WERI-Rb-1 (cell line): Measurements from ENCODE around the gene CD81.

Source experiments
- DNase-seq: peaks from one replicate; pipeline ENCODE4 v3.0.0-alpha.2; 2020
- H3K27ac ChIP-seq: fragments of 250-450 bp; sonication (Bioruptor Pico); 2 replicates; pipeline ENCODE4 v1.5.1; 2020; ENCODE audit warnings: mild to moderate bottlenecking, moderate library complexity
- H3K27me3 ChIP-seq: fragments of 250-450 bp; sonication (Bioruptor Pico); 2 replicates; pipeline ENCODE4 v1.5.1; 2021; ENCODE audit warnings: mild to moderate bottlenecking, low read depth, moderate library complexity; ENCODE audit not compliant: insufficient read depth, severe bottlenecking
- H3K36me3 ChIP-seq: fragments of 250-450 bp; sonication (Bioruptor Pico); 2 replicates; pipeline ENCODE4 v1.5.1; 2020; ENCODE audit warnings: mild to moderate bottlenecking, moderate library complexity
- H3K4me3 ChIP-seq: 2 replicates; pipeline ENCODE4 v1.5.1; 2011; ENCODE audit warnings: low read depth, mild to moderate bottlenecking, control low read depth, low read length
- H3K9me3 ChIP-seq: fragments of 250-450 bp; sonication (Bioruptor Pico); 2 replicates; pipeline ENCODE4 v1.5.1; 2021; ENCODE audit warnings: mild to moderate bottlenecking, moderate library complexity; ENCODE audit not compliant: severe bottlenecking
- TF ChIP-seq, protein P1 (sequence below): IDR thresholded peaks from 2 replicates; pipeline ENCODE4 v1.5.1; 2011; ENCODE audit warnings: low read depth, mild to moderate bottlenecking, control low read depth, inconsistent platforms, low read length

Gene CD81

DNA sequence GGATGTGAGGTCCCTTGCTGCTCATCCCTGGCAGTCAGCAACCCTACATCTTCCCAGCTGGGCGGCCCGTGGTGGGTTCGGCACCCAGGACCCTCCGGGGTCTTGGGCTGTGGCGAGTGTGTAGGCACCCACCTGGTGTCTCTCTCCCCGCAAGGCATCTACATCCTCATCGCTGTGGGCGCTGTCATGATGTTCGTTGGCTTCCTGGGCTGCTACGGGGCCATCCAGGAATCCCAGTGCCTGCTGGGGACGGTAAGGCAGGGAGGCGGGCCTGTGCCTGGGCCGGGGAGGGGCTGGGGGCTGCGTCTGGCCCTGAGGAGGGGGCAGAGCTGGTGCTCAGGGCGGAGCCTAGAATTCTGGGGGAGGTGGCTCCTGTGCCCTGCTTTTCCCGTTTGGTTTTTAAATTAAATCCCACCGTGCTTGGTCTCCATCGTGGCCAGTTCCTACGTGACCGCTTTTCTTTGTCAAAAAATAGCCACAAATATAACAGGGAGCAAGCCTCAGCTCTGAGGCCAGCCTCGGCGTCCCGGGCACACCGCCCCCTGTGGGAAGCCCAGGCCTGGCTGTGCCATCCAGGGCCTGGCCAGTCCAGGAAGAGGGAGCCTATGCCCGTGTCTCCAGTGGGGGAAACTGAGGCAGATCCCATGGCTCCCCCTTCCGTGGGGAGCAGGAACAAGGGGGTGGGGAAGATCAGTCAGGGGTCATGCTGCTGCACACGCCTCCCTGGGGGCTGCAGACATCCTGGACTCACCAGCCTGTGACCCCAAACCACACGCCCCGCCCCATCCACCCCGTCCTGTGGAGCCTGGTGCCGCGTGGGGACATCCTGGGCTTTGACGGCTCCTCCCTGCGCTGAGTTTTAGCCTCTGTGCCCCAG lies 17.1 kb downstream of the CD81 start:
- TF ChIP-seq, protein P1, sequence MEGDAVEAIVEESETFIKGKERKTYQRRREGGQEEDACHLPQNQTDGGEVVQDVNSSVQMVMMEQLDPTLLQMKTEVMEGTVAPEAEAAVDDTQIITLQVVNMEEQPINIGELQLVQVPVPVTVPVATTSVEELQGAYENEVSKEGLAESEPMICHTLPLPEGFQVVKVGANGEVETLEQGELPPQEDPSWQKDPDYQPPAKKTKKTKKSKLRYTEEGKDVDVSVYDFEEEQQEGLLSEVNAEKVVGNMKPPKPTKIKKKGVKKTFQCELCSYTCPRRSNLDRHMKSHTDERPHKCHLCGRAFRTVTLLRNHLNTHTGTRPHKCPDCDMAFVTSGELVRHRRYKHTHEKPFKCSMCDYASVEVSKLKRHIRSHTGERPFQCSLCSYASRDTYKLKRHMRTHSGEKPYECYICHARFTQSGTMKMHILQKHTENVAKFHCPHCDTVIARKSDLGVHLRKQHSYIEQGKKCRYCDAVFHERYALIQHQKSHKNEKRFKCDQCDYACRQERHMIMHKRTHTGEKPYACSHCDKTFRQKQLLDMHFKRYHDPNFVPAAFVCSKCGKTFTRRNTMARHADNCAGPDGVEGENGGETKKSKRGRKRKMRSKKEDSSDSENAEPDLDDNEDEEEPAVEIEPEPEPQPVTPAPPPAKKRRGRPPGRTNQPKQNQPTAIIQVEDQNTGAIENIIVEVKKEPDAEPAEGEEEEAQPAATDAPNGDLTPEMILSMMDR, result no peak
- H3K36me3 ChIP-seq, result peaks cover 25% of the 10 kb centered on the region

DNA sequence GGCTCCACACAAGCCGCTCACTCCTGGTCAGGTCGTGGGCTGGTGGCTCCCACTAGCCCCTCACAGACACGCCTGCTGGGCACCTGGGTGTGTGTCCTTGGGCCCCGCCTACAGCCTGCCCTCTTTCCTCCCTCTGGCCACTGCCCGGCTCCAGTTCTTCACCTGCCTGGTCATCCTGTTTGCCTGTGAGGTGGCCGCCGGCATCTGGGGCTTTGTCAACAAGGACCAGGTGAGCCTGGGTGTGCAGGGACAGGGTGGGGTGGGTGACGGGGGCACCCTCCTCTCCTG lies 17.7 kb downstream of the CD81 start:
- no peak for DNase-seq
- Histone ChIP-seq H3K36me3 (peaks cover 25% of the 10 kb centered on the region), H3K4me3 (no peak overlapping the region), H3K9me3 (no peaks in the 10 kb centered on the region), H3K27me3 (no peaks in the 10 kb centered on the region), H3K27ac (no peak overlapping the region)
- TF ChIP-seq, protein P1, result no peak

More for the DNA sequence above, 17.1 kb downstream of the CD81 start:
- no peak overlapping the region for H3K27ac ChIP-seq
- DNase-seq, result no peak
- H3K27me3 ChIP-seq, result no peaks in the 10 kb centered on the region
- no peaks in the 10 kb centered on the region for H3K9me3 ChIP-seq
- H3K4me3 ChIP-seq, result no peak overlapping the region

DNA sequence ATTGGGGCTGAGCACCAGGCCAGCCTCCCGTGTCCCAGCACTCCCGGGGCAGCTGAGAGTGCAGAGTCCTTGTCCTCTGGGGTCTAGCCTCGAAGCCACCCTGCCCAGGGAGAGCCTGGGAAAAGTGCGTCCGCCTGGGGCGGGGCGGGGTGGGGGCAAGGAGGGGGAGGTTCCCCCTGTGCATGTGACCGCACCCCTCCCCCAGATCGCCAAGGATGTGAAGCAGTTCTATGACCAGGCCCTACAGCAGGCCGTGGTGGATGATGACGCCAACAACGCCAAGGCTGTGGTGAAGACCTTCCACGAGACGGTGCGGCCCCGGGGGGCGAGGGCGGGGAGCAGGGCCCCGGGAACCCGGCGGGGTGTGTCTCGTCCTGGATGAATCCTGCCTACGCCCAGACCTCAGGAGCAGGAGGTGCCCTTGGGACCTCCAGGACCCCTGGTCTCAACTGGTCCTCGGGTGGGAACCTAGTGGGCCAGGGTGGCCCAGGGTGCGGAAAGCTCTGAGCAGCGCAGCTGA lies 18.2 kb downstream of the CD81 start:
- H3K27ac ChIP-seq, result no peak overlapping the region
- no peaks in the 10 kb centered on the region for H3K9me3 ChIP-seq
- TF ChIP-seq, protein P1, result no peak
- no peak for DNase-seq
- H3K36me3 ChIP-seq, result peaks cover 22% of the 10 kb centered on the region
- H3K27me3 ChIP-seq, result no peaks in the 10 kb centered on the region
- H3K4me3 ChIP-seq, result no peak overlapping the region

DNA sequence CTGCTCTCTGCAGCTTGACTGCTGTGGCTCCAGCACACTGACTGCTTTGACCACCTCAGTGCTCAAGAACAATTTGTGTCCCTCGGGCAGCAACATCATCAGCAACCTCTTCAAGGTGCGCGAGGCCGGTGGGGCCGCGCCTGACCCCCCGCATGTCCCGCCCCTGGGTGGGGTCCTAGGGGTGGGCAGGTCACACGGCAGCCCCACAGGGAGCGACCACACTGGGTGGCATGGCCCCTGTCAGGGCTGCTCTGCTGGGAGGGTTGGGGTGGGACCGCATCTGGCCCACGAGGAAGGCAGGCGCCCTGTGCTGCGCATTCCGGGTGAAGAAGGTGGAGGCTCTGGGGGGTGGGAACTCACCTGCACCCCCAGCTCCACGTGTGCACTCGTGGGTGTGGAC lies 18.7 kb downstream of the CD81 start:
- Histone ChIP-seq H3K4me3 (no peak overlapping the region), H3K36me3 (peaks cover 22% of the 10 kb centered on the region), H3K27ac (no peak overlapping the region), H3K9me3 (no peaks in the 10 kb centered on the region), H3K27me3 (no peaks in the 10 kb centered on the region)
- TF ChIP-seq, protein P1, result no peak
- no peak for DNase-seq

DNA sequence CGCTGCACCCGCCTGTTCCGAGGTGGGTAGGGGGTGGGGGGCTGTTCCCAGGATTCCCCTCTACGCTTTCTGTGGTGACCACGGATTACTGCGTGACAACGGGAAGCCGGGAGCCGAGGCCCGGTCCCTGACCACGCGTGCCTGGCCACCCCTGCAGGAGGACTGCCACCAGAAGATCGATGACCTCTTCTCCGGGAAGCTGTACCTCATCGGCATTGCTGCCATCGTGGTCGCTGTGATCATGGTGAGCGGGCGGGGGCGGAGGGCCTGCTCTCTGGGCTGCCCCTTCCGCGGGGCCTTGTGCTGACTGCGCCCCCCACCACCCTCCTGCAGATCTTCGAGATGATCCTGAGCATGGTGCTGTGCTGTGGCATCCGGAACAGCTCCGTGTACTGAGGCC lies 19.4 kb downstream of the CD81 start:
- Histone ChIP-seq H3K27me3 (no peaks in the 10 kb centered on the region), H3K27ac (no peak overlapping the region), H3K36me3 (peaks cover 24% of the 10 kb centered on the region), H3K9me3 (no peaks in the 10 kb centered on the region), H3K4me3 (no peak overlapping the region)
- no peak for DNase-seq
- TF ChIP-seq, protein P1, result no peak

DNA sequence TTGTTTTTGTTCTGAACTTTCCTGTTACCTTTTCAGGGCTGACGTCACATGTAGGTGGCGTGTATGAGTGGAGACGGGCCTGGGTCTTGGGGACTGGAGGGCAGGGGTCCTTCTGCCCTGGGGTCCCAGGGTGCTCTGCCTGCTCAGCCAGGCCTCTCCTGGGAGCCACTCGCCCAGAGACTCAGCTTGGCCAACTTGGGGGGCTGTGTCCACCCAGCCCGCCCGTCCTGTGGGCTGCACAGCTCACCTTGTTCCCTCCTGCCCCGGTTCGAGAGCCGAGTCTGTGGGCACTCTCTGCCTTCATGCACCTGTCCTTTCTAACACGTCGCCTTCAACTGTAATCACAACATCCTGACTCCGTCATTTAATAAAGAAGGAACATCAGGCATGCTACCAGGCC lies 19.9 kb downstream of the CD81 start:
- DNase-seq, result no peak
- no peaks in the 10 kb centered on the region for H3K9me3 ChIP-seq
- H3K4me3 ChIP-seq, result no peak overlapping the region
- no peak overlapping the region for H3K27ac ChIP-seq
- no peaks in the 10 kb centered on the region for H3K27me3 ChIP-seq
- TF ChIP-seq, protein P1, result no peak
- peaks cover 26% of the 10 kb centered on the region for H3K36me3 ChIP-seq
